ENCODE results near the gene HCST.
"Not testable (repeated sequence)": the region's sequence is repeated elsewhere in the genome, so short reads cannot be mapped to it uniquely, and the experiment has no call there.

Gene HCST

GRCh38 chr19:35907377-35907745, 5.0 kb downstream of the HCST start:
- no peak for DNase-seq

- no peak for DNase-seq
Measured at GRCh38 chr19:35908010-35908441, 5.7 kb downstream of the HCST start, which contains the start of gene TYROBP. Gene TYROBP (minus strand): TSS chr19:35908295. CDS start chr19:35908228, 67 bp downstream.

GRCh38 chr19:35908973-35909683, 6.8 kb downstream of the HCST start:
- no peak for DNase-seq

GRCh38 chr19:35909684-35910035, 7.3 kb downstream of the HCST start:
- no peak for DNase-seq

GRCh38 chr19:35910355-35910754, 8.0 kb downstream of the HCST start:
- DNase-seq = not testable (repeated sequence)

GRCh38 chr19:35911173-35911572, 8.8 kb downstream of the HCST start:
- no peak for DNase-seq

- DNase-seq = peak; percentile 57
Measured at GRCh38 chr19:35911790-35912189, 9.5 kb downstream of the HCST start.

GRCh38 chr19:35913589-35913988, 11.3 kb downstream of the HCST start:
- no peak for DNase-seq

GRCh38 chr19:35915443-35915842, 13.1 kb downstream of the HCST start:
- DNase-seq = no peak

GRCh38 chr19:35919306-35919705, 17.0 kb downstream of the HCST start:
- no peak for DNase-seq

- DNase-seq = no peak
Measured at GRCh38 chr19:35921012-35921411, 18.7 kb downstream of the HCST start.

GRCh38 chr19:35925501-35925900, 23.2 kb downstream of the HCST start:
- no peak for DNase-seq

- no peak for DNase-seq
Measured at GRCh38 chr19:35928507-35928906, 26.2 kb downstream of the HCST start.

GRCh38 chr19:35929876-35930275, 27.5 kb downstream of the HCST start:
- no peak for DNase-seq

GRCh38 chr19:35931161-35931873, 29.0 kb downstream of the HCST start:
- peak; percentile 98 for DNase-seq

- DNase-seq = no peak
Measured at GRCh38 chr19:35931874-35932202, 29.5 kb downstream of the HCST start.

GRCh38 chr19:35932291-35932936, 30.1 kb downstream of the HCST start:
- DNase-seq = no peak

GRCh38 chr19:35935911-35936737, 33.8 kb downstream of the HCST start, which contains the start of gene LRFN3:
Gene LRFN3 (plus strand): TSS chr19:35936374. CDS start chr19:35939426, 3,052 bp downstream.
- peak; percentile 77 for DNase-seq

GRCh38 chr19:35936738-35937268, 34.5 kb downstream of the HCST start:
- DNase-seq = no peak

- DNase-seq = no peak
Measured at GRCh38 chr19:35937345-35938281, 35.3 kb downstream of the HCST start.

Measured in stimulated activated CD8-positive, alpha-beta memory T cell treated with anti-CD3 and anti-CD28 coated beads, Interleukin-4, amount 100 ng/mL, for 48 hours (primary cell).